Left colon (tissue), 2 donors: Measurements from ENCODE around the gene EXOC5. TPM values are rescaled to one million over a fixed set of nuclear protein-coding genes. Genes with fewer than 3 reads are reported as not detected.

ENCODE experiments used
- ATAC-seq: fragments of 200-7000 bp; cut with Tn5 transposase; one replicate; pipeline ENCODE4 v1.9.1; 2020; ENCODE audit warnings: mild to moderate bottlenecking, moderate library complexity
- DNase-seq, 2 donors: peaks; one replicate each; pipeline ENCODE4 v3.0.0-alpha.2; 2020
- intact Hi-C, 2 donors: fragments of 100-400 bp; cut with DNase I in 1 of 2; cut with micrococcal nuclease in 1 of 2; formaldehyde crosslinking; loops; one replicate each; pipeline versions ENCODE4 v1.11.2 to v1.14.0; 2022; cut with DNase I, micrococcal nuclease
- total RNA-seq, 2 donors: library from RNA; stranded (reverse); fragmentation: NEBNext Ultra II Directional; extraction: Animal tissue kit (Norgen Biotek cat#: 25700); gene quantifications; one replicate each; pipeline ENCODE4 v1.2.1, GENCODE V29; 2021
- donor health status: DM: no; HTN: no; CAD: no.
- donor health status: DM: yes; HTN: yes; CAD: no.

EXOC5 gene
- total RNA-seq, 2 donors from 2014 or later, result 45.8 to 47.0 TPM

DNA sequence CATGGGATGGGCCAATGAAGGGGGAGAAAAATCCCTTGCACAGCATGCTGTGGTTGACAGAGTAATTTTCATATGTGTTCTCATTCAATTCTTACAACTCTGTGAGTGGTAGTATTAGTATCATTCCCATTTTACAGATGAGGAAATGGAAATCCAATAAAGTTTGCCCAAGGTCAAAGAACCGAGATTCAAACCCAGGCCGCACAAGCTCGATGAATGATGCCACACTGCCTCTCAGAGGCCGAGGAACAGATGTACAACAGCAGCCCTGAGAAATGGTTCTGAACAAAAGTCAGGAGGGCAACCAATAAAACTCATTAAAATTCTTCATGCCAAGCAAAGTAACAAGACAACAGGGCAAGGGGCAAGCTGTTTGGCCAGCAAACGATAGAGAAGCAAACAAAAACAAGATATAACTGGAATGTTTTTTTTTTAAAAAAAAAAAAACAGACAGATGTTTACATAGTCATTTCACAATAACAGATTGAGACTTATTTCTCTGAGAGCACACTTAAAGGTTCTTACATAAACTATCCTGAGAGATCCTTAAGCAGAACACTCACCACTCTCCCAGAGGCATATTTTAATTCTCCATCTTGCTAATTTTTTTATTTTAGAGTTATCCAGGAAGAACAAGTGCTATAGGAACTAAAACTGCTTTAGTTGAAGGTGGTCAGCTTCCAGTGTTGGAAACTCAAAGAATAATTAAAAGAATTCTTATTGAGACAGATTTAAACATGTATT, 85.8 kb downstream of the EXOC5 start:
- DNase-seq, result no peak

DNA sequence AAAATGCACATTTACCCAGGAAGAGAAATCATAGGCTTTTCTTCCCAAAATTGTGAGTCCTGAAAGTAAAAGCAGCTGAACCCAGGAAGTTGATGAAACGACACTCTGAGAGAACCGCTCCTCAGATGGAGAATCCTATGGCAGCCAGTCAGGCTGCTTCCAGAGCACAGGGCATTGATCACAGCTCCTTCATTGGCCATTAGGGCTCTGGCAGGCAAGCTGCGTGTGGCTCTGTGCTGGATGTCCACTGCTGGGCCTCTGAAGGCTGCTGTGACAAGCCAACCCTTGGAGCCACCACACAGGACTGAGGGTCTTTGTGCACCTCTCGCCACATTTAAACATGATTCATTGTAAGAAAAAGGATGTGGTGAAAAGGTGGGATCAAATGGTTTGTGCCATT, 89.4 kb downstream of the EXOC5 start:
- intact Hi-C loops, result no loop called here
- DNase-seq, result no peak
- no peak for ATAC-seq

More for the DNA sequence above, 85.8 kb downstream of the EXOC5 start:
- no peak for ATAC-seq
- intact Hi-C loops, result no loop called here

DNA sequence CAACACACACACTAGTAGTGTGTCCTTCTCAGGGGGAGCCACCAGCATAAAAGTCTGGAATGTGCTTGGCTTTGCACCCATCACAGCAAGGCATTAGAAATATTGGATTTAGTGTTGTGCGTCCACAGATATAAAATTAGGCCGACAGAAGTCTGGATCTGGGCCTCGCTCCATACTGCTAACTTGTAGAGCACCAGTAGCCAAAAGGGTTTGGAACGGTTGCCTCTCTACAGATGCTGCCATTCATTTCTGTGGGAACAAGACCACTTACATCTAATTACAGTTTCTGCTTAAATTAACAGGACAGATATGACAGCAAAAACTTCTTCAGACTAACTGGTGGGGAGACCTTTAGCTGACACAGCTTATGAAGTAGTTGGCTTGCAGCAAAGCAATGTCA, 94.2 kb downstream of the EXOC5 start:
- DNase-seq, result no peak
- ATAC-seq, result no peak
- intact Hi-C loops, result no loop called here

DNA sequence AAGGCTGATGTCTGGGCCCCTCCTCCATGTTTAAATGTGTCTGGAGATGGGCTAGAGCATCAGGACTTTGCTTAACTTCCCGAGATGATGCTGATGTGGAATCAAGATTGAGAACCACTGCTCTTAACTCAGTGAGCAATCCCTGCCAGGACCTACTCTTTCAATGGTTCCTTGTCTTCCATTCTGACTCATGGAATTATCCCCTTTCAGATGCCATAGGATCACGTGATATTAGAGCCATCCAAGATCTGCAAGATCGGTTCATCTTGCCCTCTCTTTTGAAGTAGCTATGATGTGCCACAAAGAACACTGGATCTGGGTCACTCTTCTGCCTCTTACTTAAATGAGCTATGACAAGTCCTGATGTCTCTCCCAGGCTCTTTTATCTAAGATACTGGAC, 96.8 kb downstream of the EXOC5 start:
- ATAC-seq, result no peak
- intact Hi-C loops, result no loop called here
- no peak for DNase-seq

DNA sequence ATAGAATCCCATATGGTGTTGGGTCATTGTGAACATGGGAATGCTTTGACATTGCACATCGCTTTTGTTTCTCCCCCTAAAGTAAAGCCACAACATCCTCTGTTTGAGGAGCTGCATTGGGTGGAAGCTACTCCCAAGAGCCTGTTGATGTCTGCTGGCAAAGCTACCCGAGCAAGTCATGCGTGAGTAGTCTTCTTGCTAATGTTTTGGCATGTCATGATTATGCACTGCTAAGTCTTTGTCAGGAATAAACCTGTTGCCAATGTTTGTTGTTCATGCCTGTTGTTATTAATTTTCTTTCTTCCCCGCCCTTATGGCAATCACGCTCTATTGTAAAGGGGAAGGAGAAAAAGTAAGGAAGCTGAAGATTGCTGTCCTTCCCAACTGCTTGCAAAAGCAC, 97.3 kb downstream of the EXOC5 start:
- intact Hi-C loops, result no loop called here
- no peak for ATAC-seq

DNA sequence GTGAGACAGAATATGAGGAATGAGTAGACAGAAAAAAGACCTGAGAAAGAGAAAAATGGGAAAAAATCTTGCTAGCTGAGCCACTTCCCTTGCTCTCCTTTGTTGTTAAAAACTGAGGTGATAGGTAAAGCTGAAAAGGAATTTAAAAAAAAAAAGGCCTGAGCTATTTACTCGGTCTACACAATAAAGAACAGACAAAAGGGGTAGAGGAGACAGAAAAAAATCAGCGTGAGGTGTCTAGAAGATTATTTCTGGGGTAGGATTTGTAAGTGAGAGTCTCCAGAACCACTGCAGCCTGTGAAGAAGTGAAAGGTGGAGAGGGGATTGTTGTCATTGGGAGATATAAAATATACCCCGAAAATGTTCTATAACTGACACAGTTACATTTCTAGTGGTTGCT, 98.8 kb downstream of the EXOC5 start:
- ATAC-seq (no peak), DNase-seq (no peak)
- intact Hi-C loops, result no loop called here

More for the DNA sequence above, 97.3 kb downstream of the EXOC5 start:
- DNase-seq, result no peak

DNA sequence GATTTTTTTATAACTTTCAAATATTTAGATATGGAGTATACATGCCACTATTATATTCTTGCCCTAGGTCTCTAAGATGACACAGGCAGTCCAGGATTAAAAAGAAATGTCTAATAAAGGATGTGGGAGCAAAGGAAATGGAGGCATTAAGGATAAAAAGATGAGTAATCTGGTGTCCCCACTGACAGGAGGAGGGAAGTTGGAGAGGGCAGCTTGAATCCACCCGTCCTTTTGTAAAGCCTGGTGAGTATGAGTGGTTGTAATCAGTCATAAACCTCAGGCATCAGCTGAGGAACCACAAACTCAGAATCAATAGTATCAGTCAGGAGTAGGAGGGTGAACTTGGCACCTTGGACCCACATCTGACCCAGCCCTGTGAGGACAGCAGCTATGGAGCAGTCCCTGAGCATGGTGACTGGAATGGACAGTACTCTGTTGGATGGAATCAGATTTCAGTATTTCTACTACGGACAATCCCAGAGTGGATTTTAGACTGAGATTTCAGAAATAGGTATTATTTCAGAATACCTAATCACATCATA, 100.5 kb downstream of the EXOC5 start:
- intact Hi-C loops, result no loop called here
- DNase-seq, result no peak
- ATAC-seq, result no peak

DNA sequence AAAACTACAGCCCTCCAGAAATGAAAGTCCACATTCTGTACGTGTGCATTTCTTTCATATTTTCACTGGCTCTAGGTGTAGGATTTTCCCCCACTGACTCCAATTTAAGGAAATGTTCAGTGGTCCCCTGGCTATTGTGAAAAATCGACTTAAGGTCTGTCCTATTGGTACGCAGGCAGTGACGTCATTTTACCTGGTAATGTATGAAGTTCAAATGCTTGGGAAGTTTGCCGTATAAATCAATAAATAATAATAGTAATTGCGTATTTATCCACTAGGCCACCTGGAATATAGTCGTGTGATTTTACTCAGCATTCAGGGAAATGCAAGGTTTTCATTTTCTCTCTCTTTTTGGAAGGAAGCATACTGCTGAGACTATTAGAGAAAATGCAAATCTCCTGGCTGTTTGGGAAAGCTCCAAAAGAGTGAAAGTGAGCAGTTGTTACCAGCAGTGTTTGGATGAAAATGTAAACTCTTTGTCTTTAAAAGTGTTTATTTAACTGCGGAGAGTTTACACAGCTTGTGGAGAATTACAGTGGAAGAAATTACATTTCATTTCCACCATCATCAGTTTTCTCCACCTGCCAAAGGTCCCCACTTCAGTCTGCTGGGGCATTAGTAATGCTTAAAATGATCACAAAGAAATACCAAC, 107.0 kb downstream of the EXOC5 start:
- intact Hi-C loops, result no loop called here
- DNase-seq (no peak), ATAC-seq (no peak)

DNA sequence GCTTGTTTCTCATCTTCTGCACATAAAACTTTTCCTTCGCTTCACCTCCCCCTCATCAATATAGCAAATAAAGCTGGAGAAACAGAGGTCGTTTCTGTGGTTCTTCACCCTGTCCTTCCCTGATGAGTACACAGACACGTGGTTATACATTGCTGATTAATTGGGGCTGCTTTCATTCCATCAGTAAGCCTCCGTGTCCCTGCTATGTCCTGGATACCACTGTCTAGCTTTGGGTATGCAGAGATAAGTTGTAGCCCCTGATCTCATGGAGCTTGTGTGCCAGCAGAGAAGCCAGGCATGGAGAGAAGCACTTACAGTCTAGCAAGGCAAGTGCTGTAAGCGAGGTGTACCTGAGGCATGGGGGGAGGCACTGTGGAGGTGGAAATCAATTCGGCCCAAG, 108.4 kb downstream of the EXOC5 start:
- intact Hi-C loops, result no loop called here
- DNase-seq, result no peak
- no peak for ATAC-seq

DNA sequence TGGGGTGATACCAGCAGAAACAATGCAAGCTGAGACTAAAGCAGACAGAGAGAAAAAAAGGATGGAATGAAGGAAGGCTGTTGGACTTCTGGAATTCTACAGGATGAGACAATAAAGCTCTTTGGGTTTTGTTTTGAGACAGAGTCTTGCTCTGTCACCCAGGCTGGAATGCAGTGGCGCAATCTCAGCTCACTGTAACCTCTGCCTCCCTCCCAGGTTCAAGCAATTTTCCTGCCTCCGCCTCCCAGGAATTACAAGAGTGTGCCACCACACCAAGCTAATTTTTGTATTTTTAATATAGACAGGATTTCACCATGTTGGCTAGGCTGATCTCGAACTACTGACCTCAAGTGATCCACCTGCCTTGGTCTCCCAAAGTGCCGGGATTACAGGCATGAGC, 115.4 kb downstream of the EXOC5 start:
- no peak for ATAC-seq
- intact Hi-C loops, result no loop called here
- no peak for DNase-seq

Other genes with a start within 250 kb of the EXOC5 start
- 10 to 100 TPM; 88.2 to 92.9 TPM for gene AP5M1, start 66 bp upstream of the EXOC5 start, total RNA-seq
- 10 to 100 TPM; 15.6 to 21.4 TPM for gene NAA30, start 121.7 kb upstream of the EXOC5 start, total RNA-seq
- gene CCDC198, start 225.0 kb upstream of the EXOC5 start, total RNA-seq, result not detected